Stimulated activated CD4-positive, alpha-beta T cell treated with anti-CD3 and anti-CD28 coated beads, Interleukin-4, amount 100 ng/mL, for 24 hours (primary cell): ENCODE results near the gene NME1.
"Not testable (repeated sequence)": the region's sequence is repeated elsewhere in the genome, so short reads cannot be mapped to it uniquely, and the experiment has no call there.

ENCODE experiments used
- DNase-seq: peaks from one replicate; pipeline ENCODE4 v3.0.0-alpha.2; 2020

The NME1 gene

GRCh38 chr17:51147650-51148049 lies 5.7 kb upstream of the NME1 start:
- no peak for DNase-seq

- DNase-seq, result no peak
Observed at GRCh38 chr17:51149163-51149562, 4.2 kb upstream of the NME1 start.

GRCh38 chr17:51150932-51151331 lies 2.4 kb upstream of the NME1 start:
- DNase-seq, result no peak

GRCh38 chr17:51152766-51153209 lies 571 bp upstream of the NME1 start:
- no peak for DNase-seq

GRCh38 chr17:51154176-51154575 lies 817 bp downstream of the NME1 start:
- DNase-seq, result peak; percentile 10

- no peak for DNase-seq
Observed at GRCh38 chr17:51155416-51155815, 2.1 kb downstream of the NME1 start.

GRCh38 chr17:51159604-51160003 lies 6.2 kb downstream of the NME1 start:
- DNase-seq, result no peak

GRCh38 chr17:51161541-51161940 lies 8.2 kb downstream of the NME1 start:
- no peak for DNase-seq

- DNase-seq, result no peak
Observed at GRCh38 chr17:51164911-51165679, 11.7 kb downstream of the NME1 start.

- no peak for DNase-seq
Observed at GRCh38 chr17:51165680-51166197, 12.4 kb downstream of the NME1 start.

- DNase-seq, result peak; percentile 74
Observed at GRCh38 chr17:51166198-51166986, 13.0 kb downstream of the NME1 start, which contains the start of gene NME2. Gene NME2, plus strand, starts transcription at chr17:51166411. Its CDS starts 420 bp downstream, at chr17:51166831.

- DNase-seq, result peak; percentile 74
Observed at GRCh38 chr17:51166987-51167931, 13.9 kb downstream of the NME1 start.

- no peak for DNase-seq
Observed at GRCh38 chr17:51169340-51169739, 16.0 kb downstream of the NME1 start.

- DNase-seq, result no peak
Observed at GRCh38 chr17:51170736-51171135, 17.4 kb downstream of the NME1 start.

GRCh38 chr17:51172030-51172429 lies 18.7 kb downstream of the NME1 start:
- DNase-seq, result not testable (repeated sequence)

GRCh38 chr17:51180486-51180885 lies 27.1 kb downstream of the NME1 start:
- DNase-seq, result no peak

- DNase-seq, result no peak
Observed at GRCh38 chr17:51184124-51184523, 30.8 kb downstream of the NME1 start.

- no peak for DNase-seq
Observed at GRCh38 chr17:51185763-51186332, 32.5 kb downstream of the NME1 start.

- DNase-seq, result no peak
Observed at GRCh38 chr17:51188271-51188833, 35.0 kb downstream of the NME1 start.

- DNase-seq, result no peak
Observed at GRCh38 chr17:51189162-51189561, 35.8 kb downstream of the NME1 start.

- no peak for DNase-seq
Observed at GRCh38 chr17:51189628-51190027, 36.3 kb downstream of the NME1 start.

- no peak for DNase-seq
Observed at GRCh38 chr17:51191895-51192294, 38.5 kb downstream of the NME1 start.
